ENCODE results near the gene CASP7. TPM values are rescaled to one million over a fixed set of nuclear protein-coding genes. Genes with fewer than 3 reads are reported as not detected.

CASP7 gene
- total RNA-seq, 2 donors from 2014 or later: 11.0 to 24.0 TPM

DNA sequence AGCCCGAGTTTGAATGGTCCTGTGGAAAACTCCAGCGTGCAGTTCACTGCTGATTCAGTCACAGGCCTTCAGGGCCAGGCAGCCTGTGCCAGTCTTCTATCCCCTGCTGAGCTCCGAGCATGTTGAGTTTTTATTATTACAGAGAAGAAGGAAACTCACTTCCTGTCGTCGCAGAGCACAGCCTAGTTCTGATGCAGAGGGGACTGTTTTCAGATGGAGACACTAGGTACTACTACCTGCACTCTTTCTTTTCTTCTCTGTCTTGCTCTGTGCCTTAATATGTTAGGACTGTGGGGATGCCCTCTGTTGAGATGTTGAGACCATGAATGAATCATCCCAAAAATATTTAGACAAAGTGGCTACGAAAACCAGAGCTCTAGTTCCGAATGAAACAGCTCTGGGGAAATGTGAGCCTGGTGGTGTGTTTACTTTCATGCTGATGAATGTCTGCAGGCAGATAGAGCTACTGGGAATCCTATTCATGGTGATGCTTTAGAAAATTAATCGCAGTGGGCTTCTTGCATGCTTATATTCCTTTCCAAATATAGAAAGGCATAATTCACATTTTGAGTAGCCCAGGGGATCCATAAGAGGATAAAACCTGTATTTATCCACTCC is 29.6 kb downstream of the CASP7 start:
- Histone ChIP-seq H3K9me3 (no peaks in the 10 kb centered on the region), H3K36me3 (no peaks in the 10 kb centered on the region), H3K27me3 (replicated peaks; ENCODE audit: insufficient read depth) (no peaks in the 10 kb centered on the region), H3K4me3 (no peak overlapping the region), H3K27ac (no peak overlapping the region), H3K4me1 (ENCODE audit: control insufficient read depth in 1 of 2, low read depth in 2 of 2) (peaks cover 0 to 22% of the 10 kb centered on the region in 2 donors)
- DNase-seq (ENCODE audit: low spot score) (no peak), ATAC-seq (ENCODE audit: insufficient number of reproducible peaks, low FRiP score, low read depth) (no peak)
- no peak for TF ChIP-seq CTCF (IDR thresholded peaks at IDR 0.05)

- no peak overlapping the region for H3K27ac ChIP-seq
Observed at GRCh38 chr10:113711142-113711541, 31.4 kb downstream of the CASP7 start.

DNA sequence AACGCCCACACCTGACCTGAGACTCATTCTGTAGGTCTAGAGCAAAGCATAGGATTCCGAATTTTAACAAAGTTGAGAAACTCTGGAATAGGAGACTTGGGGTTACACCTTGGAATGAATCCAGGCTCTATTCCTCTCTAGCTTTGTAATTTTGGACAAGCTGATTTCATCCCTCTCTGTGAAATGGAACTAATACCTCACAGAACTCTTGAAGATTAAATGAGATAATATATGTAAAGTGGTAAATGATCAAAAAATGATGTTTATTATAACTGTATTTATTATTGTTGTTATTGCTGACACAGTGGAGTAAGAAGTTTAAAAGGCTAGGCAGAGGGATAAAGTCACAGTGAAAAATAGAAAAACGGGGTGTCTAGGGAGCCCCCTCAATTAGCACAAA is 32.3 kb downstream of the CASP7 start:
- Histone ChIP-seq H3K36me3 (no peaks in the 10 kb centered on the region), H3K27ac (no peak overlapping the region), H3K9me3 (no peaks in the 10 kb centered on the region), H3K4me3 (no peak overlapping the region), H3K27me3 (replicated peaks; ENCODE audit: insufficient read depth) (no peaks in the 10 kb centered on the region), H3K4me1 (ENCODE audit: control insufficient read depth in 1 of 2, low read depth in 2 of 2) (peaks cover 0 to 22% of the 10 kb centered on the region in 2 donors)
- TF ChIP-seq CTCF (IDR thresholded peaks at IDR 0.05): no peak
- DNase-seq (ENCODE audit: low spot score) (no peak), ATAC-seq (ENCODE audit: insufficient number of reproducible peaks, low FRiP score, low read depth) (no peak)

More at GRCh38 chr10:113711142-113711541, 31.4 kb downstream of the CASP7 start:
- H3K36me3 ChIP-seq: no peaks in the 10 kb centered on the region
- no peaks in the 10 kb centered on the region for H3K27me3 ChIP-seq (replicated peaks; ENCODE audit: insufficient read depth)
- no peaks in the 10 kb centered on the region for H3K9me3 ChIP-seq
- no peak for ATAC-seq (ENCODE audit: insufficient number of reproducible peaks, low FRiP score, low read depth)
- H3K4me3 ChIP-seq: no peak overlapping the region
- DNase-seq (ENCODE audit: low spot score): no peak
- H3K4me1 ChIP-seq (ENCODE audit: control insufficient read depth in 1 of 2, low read depth in 2 of 2): peaks cover 0 to 22% of the 10 kb centered on the region in 2 donors
- no peak for TF ChIP-seq CTCF (IDR thresholded peaks at IDR 0.05)

DNA sequence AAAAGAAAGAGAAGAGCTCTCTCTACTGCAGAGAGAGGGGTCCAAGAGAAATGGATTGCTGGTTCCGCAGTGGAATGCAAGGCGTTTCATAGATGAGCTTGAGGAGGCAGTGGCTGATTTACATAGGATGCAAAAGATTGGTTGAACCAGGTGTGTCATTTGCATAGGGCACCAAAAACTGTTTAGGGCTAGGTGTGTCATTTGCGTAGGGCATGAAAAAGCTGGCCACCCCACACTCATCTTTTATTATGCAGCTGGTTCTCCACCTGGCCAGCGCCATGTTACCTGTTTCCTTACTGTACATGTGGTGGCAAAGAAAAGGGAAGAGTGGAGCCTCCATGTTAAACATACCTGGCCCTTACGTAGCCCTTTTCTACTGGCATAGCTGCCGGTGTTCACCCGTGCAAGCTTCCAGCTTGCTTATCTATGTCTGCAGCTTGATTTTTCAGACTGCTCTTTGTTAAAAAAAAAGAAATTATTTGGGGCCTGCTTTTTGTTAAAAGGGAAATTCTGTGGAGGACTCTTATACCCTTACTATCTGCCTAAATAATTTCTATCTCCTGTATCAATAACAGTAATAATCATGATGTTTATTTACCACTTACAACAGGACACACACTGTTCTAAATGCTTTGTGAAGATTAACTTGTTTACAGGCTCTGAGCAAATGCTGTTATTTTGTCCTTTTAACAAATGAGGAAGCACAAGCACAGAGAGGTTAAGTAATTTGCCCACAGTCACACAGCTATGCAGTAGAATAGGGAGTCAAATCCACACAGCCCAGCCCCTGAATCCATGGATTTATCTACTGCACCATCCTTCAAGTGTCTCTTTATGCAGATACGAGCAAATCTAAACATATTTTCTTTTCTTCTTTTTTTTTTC is 33.3 kb downstream of the CASP7 start:
- no peak overlapping the region for H3K4me3 ChIP-seq
- H3K27me3 ChIP-seq (replicated peaks; ENCODE audit: insufficient read depth): no peaks in the 10 kb centered on the region
- DNase-seq (ENCODE audit: low spot score) (no peak), ATAC-seq (ENCODE audit: insufficient number of reproducible peaks, low FRiP score, low read depth) (no peak)
- H3K4me1 ChIP-seq (ENCODE audit: control insufficient read depth in 1 of 2, low read depth in 2 of 2): peaks cover 0 to 22% of the 10 kb centered on the region in 2 donors
- H3K36me3 ChIP-seq: no peaks in the 10 kb centered on the region
- H3K27ac ChIP-seq: no peak overlapping the region
- TF ChIP-seq CTCF (IDR thresholded peaks at IDR 0.05): no peak
- H3K9me3 ChIP-seq: no peaks in the 10 kb centered on the region

- H3K4me3 ChIP-seq: no peak overlapping the region
- H3K36me3 ChIP-seq: no peaks in the 10 kb centered on the region
- no peaks in the 10 kb centered on the region for H3K27me3 ChIP-seq (replicated peaks; ENCODE audit: insufficient read depth)
- H3K9me3 ChIP-seq: no peaks in the 10 kb centered on the region
- no peak overlapping the region for H3K27ac ChIP-seq
- ATAC-seq (ENCODE audit: insufficient number of reproducible peaks, low FRiP score, low read depth) (no peak), DNase-seq (ENCODE audit: low spot score) (no peak)
- TF ChIP-seq CTCF (IDR thresholded peaks at IDR 0.05): no peak
- peaks cover 0 to 22% of the 10 kb centered on the region in 2 donors for H3K4me1 ChIP-seq (ENCODE audit: control insufficient read depth in 1 of 2, low read depth in 2 of 2)
Observed at GRCh38 chr10:113713640-113713982, 33.9 kb downstream of the CASP7 start.
